GM19372 (cell line): ENCODE results near the gene TMEM208.

ENCODE experiments used
- ATAC-seq: cut with Tn5 transposase; IDR thresholded peaks from one replicate; pipeline ENCODE4 v1.9.1; 2021; ENCODE audit warnings: mild to moderate bottlenecking, low read depth, moderate library complexity; ENCODE audit not compliant: unreplicated experiment

TMEM208 gene

GRCh38 chr16:67207249-67208091 is 19.5 kb upstream of the TMEM208 start:
- no peak for ATAC-seq

- ATAC-seq: no peak
Observed at GRCh38 chr16:67208154-67208896, 18.6 kb upstream of the TMEM208 start.

DNA sequence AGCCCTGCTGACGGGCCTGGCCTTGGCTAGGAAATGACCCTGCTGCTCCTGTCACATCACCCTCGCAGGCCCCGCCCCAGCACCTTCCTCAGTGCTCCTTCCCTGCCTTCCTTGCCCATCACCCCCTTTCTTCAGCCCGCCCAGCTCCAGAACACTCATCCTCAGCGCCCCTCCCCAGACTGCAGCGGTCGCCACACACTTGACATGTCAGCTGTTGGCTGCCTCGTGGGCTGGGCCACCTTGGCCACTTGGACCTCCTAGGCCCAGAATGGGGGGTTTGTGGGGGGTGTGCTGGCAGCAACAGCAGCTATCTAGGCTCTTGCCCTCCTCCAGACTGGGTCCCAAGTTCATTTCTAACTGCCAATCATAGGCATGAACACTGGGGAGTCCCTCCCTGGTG is 17.4 kb upstream of the TMEM208 start:
- ATAC-seq: no peak

DNA sequence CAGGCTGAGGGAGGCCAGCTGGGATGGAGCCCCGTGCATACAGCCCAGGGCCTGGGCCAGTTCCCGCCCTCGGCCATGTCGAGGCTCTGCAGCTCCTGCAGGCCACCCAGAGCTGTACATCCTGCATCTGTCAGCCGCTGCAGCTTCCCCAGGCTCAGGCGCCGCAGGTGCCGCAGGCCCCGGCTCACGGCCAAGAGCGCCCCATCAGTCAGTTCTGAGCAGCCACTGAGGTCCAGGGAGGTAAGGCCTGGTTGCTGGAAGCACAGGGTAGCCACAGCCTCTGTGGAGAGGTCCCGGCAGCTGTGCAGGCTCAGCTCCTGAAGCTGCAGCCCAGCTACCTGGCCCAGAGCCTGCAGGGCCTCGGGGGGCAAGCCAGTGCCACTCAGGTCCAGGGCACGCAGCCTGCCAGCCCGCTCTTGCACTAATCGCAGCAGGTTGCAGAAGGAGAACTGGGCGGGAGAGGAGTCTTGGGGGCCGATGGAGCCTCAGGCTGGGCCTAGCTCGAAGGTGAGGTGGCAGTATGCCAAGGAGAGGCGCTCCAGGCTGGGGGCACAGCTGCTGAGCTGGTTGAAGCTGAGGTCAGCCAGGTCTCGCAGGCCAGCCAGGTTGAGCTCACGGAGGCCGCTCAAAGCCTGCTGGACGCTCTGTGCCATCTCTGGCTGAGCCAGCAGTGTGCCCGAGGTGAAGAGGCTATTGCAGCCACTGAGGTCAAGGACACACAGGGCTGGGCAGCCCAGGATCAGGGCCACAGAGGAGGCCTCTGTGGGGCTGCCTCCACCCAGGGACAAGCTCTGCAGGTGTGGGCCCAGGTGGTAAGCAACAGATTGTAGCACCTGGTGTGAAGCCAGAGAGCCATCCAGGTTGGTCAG is 16.6 kb upstream of the TMEM208 start:
- ATAC-seq: no peak

GRCh38 chr16:67211674-67212073 is 15.3 kb upstream of the TMEM208 start:
- ATAC-seq: no peak

GRCh38 chr16:67212766-67213165 is 14.2 kb upstream of the TMEM208 start:
- no peak for ATAC-seq

DNA sequence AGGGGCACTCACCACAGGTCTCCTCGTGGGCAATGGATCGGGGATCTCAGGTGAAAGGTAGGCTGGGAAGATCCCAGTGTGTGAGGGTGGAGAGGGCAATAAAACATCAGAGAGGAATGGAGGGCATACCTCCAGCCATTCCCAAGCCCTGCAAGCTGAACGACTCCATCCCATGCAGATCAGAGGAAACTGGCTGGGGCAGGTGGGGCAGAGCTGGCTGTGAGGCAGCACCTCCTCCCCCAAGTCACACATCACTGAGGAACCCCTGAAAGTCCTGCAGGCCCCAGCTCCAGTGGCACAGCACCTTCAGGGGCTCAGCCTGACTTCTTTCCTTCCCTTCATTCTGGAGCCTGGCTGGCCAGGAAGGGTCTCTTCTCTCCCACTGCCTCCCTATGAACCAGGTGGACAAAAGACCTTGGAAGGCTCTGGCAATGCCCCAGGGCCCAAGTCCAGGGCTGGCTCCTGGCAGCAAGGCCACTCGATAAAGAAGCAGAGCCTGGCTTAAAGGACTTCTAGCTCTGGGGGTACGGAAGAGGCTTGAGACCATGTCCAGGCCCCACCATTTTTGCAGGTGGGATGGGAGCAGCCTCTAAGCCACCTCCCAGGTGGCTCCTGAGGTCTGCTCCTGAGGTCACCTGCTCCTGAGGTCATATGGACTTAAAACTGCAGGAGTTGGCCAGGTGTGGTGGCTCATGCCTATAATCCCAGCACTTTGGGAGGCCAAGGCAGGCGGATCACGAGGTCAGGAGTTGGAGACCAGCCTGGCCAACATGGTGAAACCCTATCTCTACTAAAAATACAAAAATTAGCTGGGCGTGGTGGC is 13.5 kb upstream of the TMEM208 start:
- ATAC-seq: no peak

GRCh38 chr16:67215706-67216105 is 11.2 kb upstream of the TMEM208 start:
- ATAC-seq: no peak

DNA sequence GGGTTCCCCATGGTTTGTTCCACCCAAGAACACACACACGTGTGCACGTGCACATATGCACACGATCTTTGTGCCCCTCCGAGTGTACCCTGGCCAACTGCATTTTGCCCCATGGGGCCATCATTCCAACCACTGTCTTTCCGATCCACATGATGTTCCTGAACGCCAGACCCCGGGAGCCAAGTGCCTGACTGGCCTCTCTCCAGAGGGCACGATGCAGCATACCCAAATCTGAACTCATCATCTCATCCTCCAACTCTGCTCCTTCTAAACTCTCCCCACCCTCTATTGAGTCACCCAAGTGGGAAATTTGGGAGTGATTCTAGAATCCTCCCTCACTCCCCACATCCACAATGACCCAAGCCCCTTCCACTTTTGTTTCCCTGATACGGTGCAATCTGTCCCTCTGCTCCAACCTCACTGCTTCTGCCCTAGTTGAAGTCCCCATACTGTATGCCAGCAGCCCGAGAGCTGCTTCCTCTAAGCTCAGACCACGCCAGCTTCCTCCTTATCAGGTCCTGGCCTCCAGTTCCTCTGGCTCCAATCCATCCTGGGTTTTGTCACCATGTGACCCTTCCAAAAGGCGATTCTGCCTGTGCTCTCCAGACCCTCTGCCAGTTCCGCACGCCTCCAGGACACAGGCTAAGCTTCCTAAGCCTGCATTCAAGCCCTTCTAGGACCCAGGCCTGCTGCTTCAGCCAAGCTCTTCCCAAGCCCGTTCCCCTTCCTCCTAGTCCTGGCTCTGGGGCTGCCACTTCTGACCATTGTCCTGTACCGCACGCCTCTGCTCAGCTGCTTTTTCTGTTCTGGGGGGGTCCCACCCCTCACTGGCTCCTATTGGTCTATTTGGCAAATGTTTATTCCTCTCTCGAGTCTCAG is 10.1 kb upstream of the TMEM208 start:
- no peak for ATAC-seq

DNA sequence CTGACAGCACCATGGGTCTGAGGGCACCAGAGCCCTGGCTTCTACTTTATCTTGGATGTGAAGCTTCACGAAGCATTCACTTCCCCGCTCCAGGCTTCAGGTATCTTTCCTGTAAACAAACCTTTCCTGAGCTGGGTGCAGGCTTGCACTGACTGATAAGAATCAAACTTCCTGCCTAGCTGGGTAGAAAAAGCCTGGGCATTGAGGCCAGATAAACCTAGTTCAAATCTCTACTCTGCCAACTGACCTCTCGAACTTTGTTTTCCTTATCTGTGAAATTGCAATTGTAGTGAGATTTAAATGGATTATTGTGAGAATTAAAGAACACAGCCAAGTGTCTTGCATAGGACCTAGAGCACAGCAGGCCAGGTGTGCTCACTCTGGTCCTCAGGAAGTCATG is 2.9 kb upstream of the TMEM208 start:
- ATAC-seq: no peak

GRCh38 chr16:67226295-67226803 is 581 bp upstream of the TMEM208 start:
- no peak for ATAC-seq

- ATAC-seq: no peak
Observed at GRCh38 chr16:67227567-67227921, 614 bp downstream of the TMEM208 start.

- ATAC-seq: no peak
Observed at GRCh38 chr16:67228034-67228785, 1.3 kb downstream of the TMEM208 start.

GRCh38 chr16:67228905-67229304 is 2.0 kb downstream of the TMEM208 start:
- no peak for ATAC-seq

- no peak for ATAC-seq
Observed at GRCh38 chr16:67229906-67230808, 3.2 kb downstream of the TMEM208 start.

DNA sequence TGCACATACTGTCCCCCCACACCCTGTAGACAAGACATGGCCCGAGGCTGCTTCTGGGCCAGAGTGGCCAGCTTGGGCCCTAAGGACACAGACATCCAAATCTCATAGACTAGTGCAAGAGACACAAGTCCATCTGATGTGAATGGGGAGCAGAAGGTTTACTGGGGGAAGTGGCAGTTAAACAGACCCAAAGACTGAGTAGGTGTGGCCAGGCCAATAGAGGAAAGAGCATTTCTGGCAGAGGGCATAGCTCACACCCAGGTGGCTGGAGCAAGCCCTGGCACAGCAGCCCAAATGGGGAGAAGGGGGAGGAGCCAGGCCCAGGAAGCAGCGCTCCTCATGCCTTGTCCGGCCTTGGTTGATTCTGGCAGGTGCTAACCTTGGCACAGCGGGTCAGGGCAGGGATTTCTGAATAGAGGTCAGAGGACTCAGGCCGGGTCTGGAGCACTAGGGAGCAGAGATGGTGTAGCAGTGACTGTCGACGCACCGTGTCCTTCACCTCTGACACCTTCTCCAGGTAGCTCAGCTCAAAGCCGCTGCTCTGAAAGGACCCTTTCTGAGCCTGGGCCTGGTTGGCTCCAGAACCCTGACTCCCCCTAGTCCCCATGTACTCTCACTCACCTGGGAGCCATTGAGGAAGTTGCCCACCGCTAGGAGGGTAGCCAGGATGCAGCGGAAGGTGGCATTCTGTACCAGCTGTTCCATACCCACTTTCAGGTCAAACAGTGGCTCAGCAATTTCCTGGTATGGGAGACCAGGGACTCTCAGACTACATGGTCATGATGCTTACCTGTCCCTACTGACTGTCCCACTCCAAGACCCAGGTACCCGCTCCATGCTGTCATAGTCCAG is 4.1 kb downstream of the TMEM208 start:
- ATAC-seq: no peak
